ENCODE measurements around the gene SLC36A4. TPM values are rescaled to one million over a fixed set of nuclear protein-coding genes. Genes with fewer than 3 reads are reported as not detected.

The SLC36A4 gene
- total and polyA plus RNA-seq, 9 of the 15 experiments (the other 6 are each of a cell fraction or from before 2014, with no cell fraction given), result 1.4 to 8.0 (median 5.4) TPM

DNA sequence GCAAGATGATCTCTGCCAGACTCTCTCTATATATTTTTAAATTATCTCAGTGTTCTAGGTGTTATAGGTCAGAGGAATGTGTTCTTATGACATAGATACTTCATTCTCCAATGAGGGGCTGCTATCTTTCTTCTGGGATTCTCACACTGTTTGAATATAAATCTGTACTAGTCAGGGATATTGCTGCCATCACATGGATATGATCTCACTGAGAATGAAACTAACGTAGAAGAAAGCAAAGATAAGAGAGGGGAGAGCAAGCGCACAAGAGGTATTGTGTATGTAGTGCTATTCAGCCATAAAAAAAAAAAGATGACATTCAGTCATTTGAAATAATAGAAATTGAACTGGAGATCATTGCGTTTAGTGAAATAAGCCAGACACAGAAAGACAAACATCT lies 42.2 kb upstream of the SLC36A4 start (continued):
- TF ChIP-seq TEAD1 (CRISPR knock-in tag; IDR thresholded peaks at IDR 0.05) (no peak), CXXC5 (CRISPR knock-in tag; IDR thresholded peaks at IDR 0.05) (no peak), ZNF165 (CRISPR knock-in tag; IDR thresholded peaks at IDR 0.05; ENCODE audit: borderline replicate concordance) (no peak), ZFP1 (CRISPR knock-in tag; IDR thresholded peaks at IDR 0.05) (no peak), LCOR (CRISPR knock-in tag; IDR thresholded peaks at IDR 0.05) (no peak)
- TF ChIP-seq, protein P1, sequence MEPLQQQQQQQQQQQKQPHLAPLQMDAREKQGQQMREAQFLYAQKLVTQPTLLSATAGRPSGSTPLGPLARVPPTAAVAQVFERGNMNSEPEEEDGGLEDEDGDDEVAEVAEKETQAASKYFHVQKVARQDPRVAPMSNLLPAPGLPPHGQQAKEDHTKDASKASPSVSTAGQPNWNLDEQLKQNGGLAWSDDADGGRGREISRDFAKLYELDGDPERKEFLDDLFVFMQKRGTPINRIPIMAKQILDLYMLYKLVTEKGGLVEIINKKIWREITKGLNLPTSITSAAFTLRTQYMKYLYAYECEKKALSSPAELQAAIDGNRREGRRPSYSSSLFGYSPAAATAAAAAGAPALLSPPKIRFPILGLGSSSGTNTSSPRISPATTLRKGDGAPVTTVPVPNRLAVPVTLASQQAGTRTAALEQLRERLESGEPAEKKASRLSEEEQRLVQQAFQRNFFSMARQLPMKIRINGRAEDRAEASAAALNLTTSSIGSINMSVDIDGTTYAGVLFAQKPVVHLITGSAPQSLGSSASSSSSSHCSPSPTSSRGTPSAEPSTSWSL (CRISPR knock-in tag; IDR thresholded peaks at IDR 0.05; ENCODE audit: borderline replicate concordance), result no peak
- TF ChIP-seq, protein P2, sequence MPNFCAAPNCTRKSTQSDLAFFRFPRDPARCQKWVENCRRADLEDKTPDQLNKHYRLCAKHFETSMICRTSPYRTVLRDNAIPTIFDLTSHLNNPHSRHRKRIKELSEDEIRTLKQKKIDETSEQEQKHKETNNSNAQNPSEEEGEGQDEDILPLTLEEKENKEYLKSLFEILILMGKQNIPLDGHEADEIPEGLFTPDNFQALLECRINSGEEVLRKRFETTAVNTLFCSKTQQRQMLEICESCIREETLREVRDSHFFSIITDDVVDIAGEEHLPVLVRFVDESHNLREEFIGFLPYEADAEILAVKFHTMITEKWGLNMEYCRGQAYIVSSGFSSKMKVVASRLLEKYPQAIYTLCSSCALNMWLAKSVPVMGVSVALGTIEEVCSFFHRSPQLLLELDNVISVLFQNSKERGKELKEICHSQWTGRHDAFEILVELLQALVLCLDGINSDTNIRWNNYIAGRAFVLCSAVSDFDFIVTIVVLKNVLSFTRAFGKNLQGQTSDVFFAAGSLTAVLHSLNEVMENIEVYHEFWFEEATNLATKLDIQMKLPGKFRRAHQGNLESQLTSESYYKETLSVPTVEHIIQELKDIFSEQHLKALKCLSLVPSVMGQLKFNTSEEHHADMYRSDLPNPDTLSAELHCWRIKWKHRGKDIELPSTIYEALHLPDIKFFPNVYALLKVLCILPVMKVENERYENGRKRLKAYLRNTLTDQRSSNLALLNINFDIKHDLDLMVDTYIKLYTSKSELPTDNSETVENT (CRISPR knock-in tag; IDR thresholded peaks at IDR 0.05), result no peak

DNA sequence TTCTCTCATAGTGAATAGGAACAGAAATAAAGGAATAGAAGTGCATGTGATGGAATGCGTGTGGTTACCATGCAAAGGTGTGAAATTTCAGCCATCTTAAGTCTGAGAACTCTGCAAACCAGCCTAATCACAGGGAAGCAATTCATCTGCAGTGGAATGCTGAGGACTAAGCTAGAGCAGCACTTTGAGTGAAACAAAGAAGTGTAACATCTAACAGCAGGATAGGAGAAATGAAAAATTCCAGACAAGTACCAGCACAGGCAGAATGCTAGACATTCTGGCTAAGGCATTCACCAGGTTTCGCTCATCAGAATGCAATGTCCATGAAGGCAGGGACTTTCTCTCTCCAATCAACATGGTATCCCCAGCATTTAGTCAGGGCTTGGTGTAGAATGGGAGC lies 41.2 kb upstream of the SLC36A4 start:
- Histone ChIP-seq H3K4me1 (replicated peaks in 1 of 2; ENCODE audit: control insufficient read depth in 2 of 2, insufficient read depth in 2 of 2, low read length in 2 of 2) (no peaks in the 10 kb centered on the region), H3K27me3 (ENCODE audit: control insufficient read depth in 2 of 2, insufficient read depth in 2 of 2, low read length in 2 of 2) (peaks cover 0 to 5% of the 10 kb centered on the region in 2 experiments; a peak in 3 of 5 replicates), H3K36me3 (ENCODE audit: control insufficient read depth, insufficient read depth, low read length) (no peaks in the 10 kb centered on the region), H4K20me1 (replicated peaks; ENCODE audit: control insufficient read depth, insufficient read depth, low read length) (no peaks in the 10 kb centered on the region; the same call in 1 of the 2 replicates), H3K9me1 (ENCODE audit: control insufficient read depth, insufficient read depth, low read length) (no peaks in the 10 kb centered on the region), H3K4me3 (no peak overlapping the region), H3K4me2 (ENCODE audit: insufficient read depth, low read length) (no peak overlapping the region), H3K27ac (ENCODE audit: extremely low read depth, low read depth, low read length) (no peak overlapping the region), H2AFZ (ENCODE audit: low read depth, low read length) (no peak overlapping the region), H3K9me3 (replicated peaks; ENCODE audit: control insufficient read depth, insufficient read depth, low read depth, low read length) (no peaks in the 10 kb centered on the region), H3K79me2 (ENCODE audit: control insufficient read depth, insufficient read depth, low read length) (no peaks in the 10 kb centered on the region), H3K9ac (ENCODE audit: insufficient read depth in 1 of 2, low read depth in 2 of 2, low read length in 2 of 2) (no peak overlapping the region)
- intact Hi-C loops (cut with micrococcal nuclease), result loop anchor here (10.0 kb wide), 1 partner anchor 216 kb away; no protein-coding TSS in a partner anchor
- ATAC-seq (no peak), FAIRE-seq (no peak), DNase-seq (ENCODE audit: extremely low read depth in 1 of 4, low spot score in 3 of 4) (no peak)
- TF ChIP-seq SPI1 (IDR thresholded peaks at IDR 0.05; ENCODE audit: borderline replicate concordance, low read depth, low read length) (no peak), ZNF57 (CRISPR knock-in tag; IDR thresholded peaks at IDR 0.05) (no peak), CEBPG (CRISPR knock-in tag; IDR thresholded peaks at IDR 0.05) (no peak), CEBPG (tag; conservative IDR thresholded peaks at IDR 0.05 in 1 of 2, IDR thresholded peaks at IDR 0.05 in 1 of 2) (no peak), SIN3A (IDR thresholded peaks at IDR 0.05; ENCODE audit: borderline replicate concordance in 2 of 2, control insufficient read depth in 1 of 2, low read depth in 2 of 2, low read length in 2 of 2) (no peak), ASH1L (IDR thresholded peaks at IDR 0.05; ENCODE audit: borderline replicate concordance, low read depth, partially characterized antibody) (no peak), IFI16 (CRISPR knock-in tag; IDR thresholded peaks at IDR 0.05) (no peak)
- TF ChIP-seq, protein P3, sequence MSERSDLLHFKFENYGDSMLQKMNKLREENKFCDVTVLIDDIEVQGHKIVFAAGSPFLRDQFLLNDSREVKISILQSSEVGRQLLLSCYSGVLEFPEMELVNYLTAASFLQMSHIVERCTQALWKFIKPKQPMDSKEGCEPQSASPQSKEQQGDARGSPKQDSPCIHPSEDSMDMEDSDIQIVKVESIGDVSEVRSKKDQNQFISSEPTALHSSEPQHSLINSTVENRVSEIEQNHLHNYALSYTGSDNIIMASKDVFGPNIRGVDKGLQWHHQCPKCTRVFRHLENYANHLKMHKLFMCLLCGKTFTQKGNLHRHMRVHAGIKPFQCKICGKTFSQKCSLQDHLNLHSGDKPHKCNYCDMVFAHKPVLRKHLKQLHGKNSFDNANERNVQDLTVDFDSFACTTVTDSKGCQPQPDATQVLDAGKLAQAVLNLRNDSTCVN (CRISPR knock-in tag; IDR thresholded peaks at IDR 0.05), result no peak
- in situ Hi-C loops (cut with MboI), result loop anchor here (10.0 kb wide), 1 partner anchor 416 kb away; no protein-coding TSS in a partner anchor
- CTCF ChIA-PET (ENCODE audit: low intra/inter-chr PET ratio), result no interaction called here
- POLR2A ChIA-PET, result no interaction called here
- WGBS (ENCODE audit: insufficient coverage, low coverage, missing lambda C conversion rate), result 0% methylated on average over 2 of the region's 2 CpGs
- BruUV-seq (replicated peaks), result no TSS peak
